ENCODE measurements around the gene TMEM82.

Gene TMEM82

GRCh38 chr1:15755021-15755645, 12.8 kb downstream of the TMEM82 start:
- in situ Hi-C loops (cut with MboI; ENCODE audit: low sequenced_read_pairs) = no loop called here

DNA sequence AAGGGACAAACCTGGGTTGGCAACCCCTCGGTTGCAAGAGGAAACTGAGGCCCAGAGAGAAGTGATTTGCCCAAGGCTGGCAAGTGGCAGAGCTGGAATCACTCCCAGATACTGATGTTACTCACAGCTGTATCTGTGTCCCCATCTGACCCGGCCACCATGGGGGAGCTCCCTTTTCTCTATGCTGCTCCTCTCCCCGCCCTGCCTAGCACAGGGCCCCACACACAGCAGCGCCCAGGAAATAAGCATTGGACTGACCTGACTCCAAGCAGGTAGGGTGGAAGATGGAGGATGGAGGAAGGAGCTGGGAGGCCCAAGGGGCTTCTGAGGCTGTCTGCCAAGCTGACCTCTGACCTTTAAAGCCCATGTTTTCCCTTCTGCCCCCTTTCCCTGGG, 13.3 kb downstream of the TMEM82 start:
- in situ Hi-C loops (cut with MboI; ENCODE audit: low sequenced_read_pairs) = no loop called here

DNA sequence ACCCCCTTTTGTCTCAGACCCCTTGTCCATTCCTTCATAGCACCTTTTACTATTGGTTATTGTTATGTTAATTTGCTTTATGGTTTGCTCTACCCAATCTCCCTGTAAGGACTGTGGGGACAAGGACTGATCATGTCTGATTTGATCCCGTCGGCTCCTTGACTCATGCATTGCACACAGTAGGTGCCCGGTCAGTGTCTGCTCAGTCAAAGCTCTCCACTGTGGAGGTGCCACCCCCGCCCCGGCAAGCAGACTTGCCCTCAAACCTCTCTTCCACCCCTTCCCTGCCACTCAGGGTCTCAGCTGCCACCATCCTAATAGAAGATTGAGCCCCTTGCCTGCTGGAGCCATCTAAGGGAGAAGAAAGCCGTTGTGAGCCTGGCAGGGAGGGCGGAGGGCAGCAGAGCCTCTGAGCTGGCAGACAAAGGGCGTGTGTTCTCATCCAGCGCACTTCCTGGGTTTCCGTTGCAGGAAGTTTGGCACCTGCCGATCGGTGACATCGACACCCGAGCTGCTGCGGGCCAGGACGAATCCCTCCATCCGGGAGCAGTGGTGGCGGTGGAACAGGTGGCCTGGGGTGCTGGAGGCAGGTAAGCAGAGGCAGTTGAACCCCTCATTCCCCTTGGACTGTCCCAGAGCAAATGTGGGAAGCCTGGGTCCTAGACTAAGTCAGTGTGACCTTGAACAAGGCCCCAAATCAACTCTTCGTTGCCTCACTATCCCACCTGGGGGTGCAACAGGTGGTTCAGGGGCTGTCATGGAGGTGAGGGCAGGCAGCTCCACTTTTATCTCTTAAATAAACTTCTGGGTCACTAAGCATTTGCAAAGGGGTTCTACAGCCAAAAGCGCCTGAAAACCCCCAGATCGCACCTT, 14.1 kb downstream of the TMEM82 start:
- in situ Hi-C loops (cut with MboI; ENCODE audit: low sequenced_read_pairs) = no loop called here

DNA sequence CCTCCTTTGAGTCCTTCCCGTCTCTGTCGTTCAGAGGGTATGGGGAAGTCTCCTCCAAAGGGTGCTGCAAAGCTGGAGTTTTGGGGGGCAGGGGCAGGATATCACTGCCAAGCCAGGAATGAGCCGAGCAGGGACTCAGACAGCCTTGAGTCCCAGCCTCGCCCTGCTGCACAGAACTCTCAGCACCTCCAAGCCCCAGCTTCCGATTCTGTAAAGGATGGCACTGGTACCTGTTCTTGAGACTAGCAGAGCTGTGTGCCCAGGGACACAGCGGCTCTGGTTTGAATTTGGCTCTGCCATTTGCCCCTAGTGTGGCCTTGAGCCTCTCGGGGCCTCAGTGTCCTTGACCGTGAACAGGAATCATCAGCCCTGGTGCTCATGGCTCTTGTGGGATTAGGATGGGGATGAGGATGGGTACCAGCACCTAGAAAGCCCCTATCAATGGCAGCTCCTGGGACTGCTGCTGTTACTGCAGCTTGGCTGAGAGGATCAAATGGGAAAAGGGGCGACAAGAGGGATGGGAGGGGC, 14.8 kb downstream of the TMEM82 start:
- in situ Hi-C loops (cut with MboI; ENCODE audit: low sequenced_read_pairs) = no loop called here

DNA sequence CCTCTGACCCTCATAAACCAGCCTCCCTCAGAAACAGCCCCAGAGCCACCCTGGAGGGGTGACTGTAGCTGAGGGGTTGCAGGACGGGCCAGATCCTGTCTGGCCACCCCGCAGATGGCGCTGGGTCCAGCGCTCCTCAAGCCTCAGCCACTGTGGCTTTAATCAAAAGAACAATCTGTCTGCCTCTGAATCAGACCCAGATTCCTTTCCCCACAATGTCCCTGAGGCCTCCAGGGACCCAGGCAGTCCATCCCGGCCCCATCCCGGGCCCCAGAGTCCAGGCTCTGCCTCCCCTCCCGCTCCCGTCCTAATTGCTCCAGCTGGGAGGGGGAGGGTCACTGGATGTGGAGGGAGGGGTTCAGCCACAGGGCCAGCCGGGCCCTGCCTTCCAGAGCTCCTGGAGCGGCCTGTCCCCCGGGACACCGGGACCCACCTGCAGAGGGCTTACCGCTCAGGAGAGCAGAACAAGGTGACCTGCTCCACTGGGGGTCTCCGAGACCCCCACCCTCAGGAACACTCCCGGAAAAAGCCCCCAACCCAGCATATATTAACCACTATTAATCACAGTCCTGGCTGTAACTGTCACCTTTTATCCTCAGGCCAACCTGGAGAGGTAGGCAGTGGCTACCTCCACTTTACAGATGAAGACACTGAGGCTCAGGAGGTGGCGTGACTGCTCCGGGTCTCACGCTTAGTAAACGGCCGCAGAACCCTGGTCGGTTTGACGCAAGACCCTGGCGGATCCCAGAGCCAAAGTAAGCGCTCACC, 15.5 kb downstream of the TMEM82 start:
- in situ Hi-C loops (cut with MboI; ENCODE audit: low sequenced_read_pairs) = no loop called here

- in situ Hi-C loops (cut with MboI; ENCODE audit: low sequenced_read_pairs) = no loop called here
Measured at GRCh38 chr1:15758343-15758931, 16.1 kb downstream of the TMEM82 start, which contains the start of gene FBLIM1. FBLIM1 (plus strand) TSS chr1:15758795; CDS start chr1:15764984, 6,189 bp downstream.

DNA sequence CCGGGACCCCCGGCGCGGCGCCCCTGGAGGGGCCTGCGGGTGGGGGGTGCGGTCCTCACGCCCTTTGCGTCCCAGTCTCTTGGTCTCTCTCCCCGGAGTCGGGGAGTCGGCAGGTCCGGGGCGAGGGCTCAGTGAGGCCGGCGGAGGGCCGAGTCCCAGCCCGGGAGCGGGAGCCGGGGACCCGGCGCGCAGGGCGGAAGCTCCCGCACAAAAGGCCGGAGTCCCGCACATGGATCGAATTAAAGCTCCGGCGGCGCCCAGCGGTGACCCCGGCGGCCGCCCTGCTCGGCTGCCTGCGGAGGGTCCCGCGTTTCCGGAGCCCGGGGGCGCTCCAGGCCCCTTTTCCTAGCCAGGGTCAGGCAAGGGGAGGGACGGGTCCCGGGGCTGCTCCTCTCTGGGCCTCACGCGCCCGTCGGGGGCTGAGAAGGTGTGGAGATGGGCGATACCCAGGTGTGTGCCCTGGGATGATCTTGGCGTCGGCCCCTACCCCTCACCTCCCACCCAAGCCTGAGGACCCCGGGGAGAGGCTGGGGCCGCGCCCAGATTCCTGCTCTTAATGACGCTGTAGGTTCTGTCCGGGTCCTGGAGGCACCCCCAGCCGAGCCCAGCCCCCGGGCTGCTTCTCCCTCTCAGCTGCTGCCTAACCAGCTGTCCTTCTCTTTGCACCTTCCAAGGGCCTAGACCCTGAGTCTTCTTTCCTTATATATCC, 16.8 kb downstream of the TMEM82 start:
- in situ Hi-C loops (cut with MboI; ENCODE audit: low sequenced_read_pairs) = no loop called here

DNA sequence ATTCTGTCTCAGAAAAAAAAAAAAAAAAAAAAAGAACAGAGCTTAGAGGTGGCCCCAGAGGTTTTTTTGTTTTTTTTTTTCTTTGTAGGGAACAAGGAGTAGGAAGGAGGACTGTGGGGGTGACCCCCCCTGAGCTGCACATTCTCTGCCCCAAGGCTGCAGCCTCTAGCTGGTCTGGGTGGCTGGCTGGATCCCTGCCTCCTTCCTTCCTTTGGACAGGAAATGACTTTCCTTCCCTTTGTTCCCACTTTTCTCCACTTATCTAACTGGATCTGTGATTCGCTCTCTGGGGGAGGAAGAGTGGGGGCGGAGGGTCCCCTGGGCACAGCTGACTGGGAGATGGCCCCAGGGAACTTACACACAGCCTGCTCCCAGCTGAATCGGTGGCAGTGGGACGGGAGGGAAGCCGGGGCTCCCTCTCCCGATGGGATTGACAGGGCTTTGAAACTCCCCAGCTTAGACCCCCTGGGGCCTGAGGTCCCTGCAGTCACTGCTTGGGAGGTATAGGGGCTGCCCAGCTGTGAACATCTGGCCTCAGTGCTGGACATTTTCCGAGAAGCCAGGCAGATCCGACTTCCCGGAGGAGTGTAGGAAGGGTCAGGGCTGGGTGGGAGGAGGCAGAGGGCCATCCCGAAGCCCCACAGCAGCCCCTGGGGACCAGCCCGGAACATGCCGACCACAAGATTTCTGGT, 18.4 kb downstream of the TMEM82 start:
- in situ Hi-C loops (cut with MboI; ENCODE audit: low sequenced_read_pairs) = no loop called here

GRCh38 chr1:15761366-15762128, 19.2 kb downstream of the TMEM82 start:
- in situ Hi-C loops (cut with MboI; ENCODE audit: low sequenced_read_pairs) = no loop called here

- in situ Hi-C loops (cut with MboI; ENCODE audit: low sequenced_read_pairs) = no loop called here
Measured at GRCh38 chr1:15762546-15762945, 20.2 kb downstream of the TMEM82 start.

DNA sequence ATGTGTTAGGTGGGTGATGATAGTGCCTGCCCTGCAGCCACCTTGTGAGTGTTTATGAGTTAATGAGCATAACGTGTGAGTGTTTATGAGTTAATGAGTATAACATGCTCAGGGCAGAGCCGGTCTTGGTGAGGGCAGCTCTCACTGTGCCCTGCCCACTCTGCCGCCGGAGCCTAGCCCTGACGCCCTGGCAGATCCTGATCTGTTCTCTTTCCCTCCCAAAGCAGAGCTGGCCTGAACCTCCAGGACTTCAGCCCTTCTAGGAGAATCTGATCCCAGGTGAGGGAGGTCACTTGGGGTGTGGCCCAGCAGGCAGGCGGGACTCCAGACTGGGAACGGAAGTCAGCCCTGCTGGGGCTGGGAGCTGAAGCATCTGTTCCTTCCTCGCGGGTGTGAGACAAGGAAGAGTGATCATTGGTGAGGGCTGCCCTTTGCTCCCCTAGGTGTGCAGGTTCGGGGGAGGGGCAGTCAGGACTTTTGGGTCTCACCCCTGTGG, 22.0 kb downstream of the TMEM82 start:
- in situ Hi-C loops (cut with MboI; ENCODE audit: low sequenced_read_pairs) = no loop called here

DNA sequence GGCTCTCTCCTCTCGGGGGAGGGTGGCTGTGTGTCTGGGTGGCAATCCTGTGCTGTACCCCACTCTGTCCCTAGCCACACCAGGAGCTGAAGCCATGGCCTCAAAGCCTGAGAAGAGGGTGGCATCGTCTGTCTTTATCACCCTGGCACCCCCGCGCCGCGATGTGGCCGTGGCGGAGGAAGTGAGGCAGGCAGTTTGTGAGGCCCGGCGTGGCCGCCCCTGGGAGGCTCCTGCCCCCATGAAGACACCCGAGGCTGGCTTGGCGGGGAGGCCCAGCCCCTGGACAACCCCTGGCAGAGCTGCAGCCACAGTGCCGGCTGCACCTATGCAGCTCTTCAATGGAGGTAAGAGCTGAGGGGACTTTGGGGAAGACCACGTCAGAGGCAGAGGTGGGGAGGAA, 22.6 kb downstream of the TMEM82 start:
- in situ Hi-C loops (cut with MboI; ENCODE audit: low sequenced_read_pairs) = no loop called here

- in situ Hi-C loops (cut with MboI; ENCODE audit: low sequenced_read_pairs) = no loop called here
Measured at GRCh38 chr1:15765495-15766194, 23.3 kb downstream of the TMEM82 start.

DNA sequence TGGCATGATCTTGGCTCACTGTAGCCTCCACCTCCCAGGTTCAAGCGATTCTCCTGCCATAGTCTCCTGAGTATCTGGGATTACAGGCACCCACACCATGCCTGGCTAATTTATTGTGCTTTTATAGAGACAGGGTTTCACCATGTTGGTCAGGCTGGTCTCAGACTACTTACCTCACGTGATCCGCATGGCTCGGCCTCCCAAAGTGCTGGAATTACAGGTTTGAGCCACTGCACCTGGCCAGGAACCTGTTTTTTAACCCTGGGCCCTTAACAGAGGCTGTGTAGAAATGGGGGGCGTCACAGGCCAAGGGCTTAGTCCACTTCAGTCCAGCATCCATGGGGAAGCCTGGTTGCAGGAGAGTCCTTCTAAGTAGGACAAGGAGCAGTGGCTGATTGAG, 25.6 kb downstream of the TMEM82 start:
- in situ Hi-C loops (cut with MboI; ENCODE audit: low sequenced_read_pairs) = no loop called here

- in situ Hi-C loops (cut with MboI; ENCODE audit: low sequenced_read_pairs) = no loop called here
Measured at GRCh38 chr1:15768388-15768787, 26.1 kb downstream of the TMEM82 start.

- in situ Hi-C loops (cut with MboI; ENCODE audit: low sequenced_read_pairs) = no loop called here
Measured at GRCh38 chr1:15770313-15770962, 28.1 kb downstream of the TMEM82 start.

- in situ Hi-C loops (cut with MboI; ENCODE audit: low sequenced_read_pairs) = no loop called here
Measured at GRCh38 chr1:15771836-15772515, 29.7 kb downstream of the TMEM82 start.
